Endodermal cell (in vitro differentiated cells): ENCODE results near the gene G6PD. TPM values are rescaled to one million over a fixed set of nuclear protein-coding genes. Genes with fewer than 3 reads are reported as not detected.

Experiments used
- DNase-seq: peaks from one replicate; pipeline ENCODE4 v3.0.0-alpha.2; 2017
- H3K27ac ChIP-seq: 2 replicates; pipeline ENCODE4 v1.5.1; 2013; ENCODE audit warnings: mild to moderate bottlenecking, low read depth, low read length, moderate library complexity
- H3K27me3 ChIP-seq: 2 replicates; pipeline ENCODE4 v1.6.1; 2013; ENCODE audit warnings: mild to moderate bottlenecking, low read length, moderate library complexity; ENCODE audit not compliant: insufficient read depth, control insufficient read depth, poor library complexity, severe bottlenecking
- H3K36me3 ChIP-seq: 2 replicates; pipeline ENCODE4 v1.7.0; 2013; ENCODE audit warnings: mild to moderate bottlenecking, low read length, moderate library complexity; ENCODE audit not compliant: control insufficient read depth, insufficient read depth
- H3K4me1 ChIP-seq: one replicate; pipeline ENCODE4 v1.7.0; 2013; ENCODE audit warnings: low read length; ENCODE audit not compliant: control insufficient read depth, insufficient read depth
- H3K4me3 ChIP-seq: 2 replicates; pipeline ENCODE4 v1.5.1; 2013; ENCODE audit warnings: mild to moderate bottlenecking, low read length, moderate library complexity
- H3K9ac ChIP-seq: 2 replicates; pipeline ENCODE4 v1.6.1; 2013; ENCODE audit warnings: mild to moderate bottlenecking, low read length, moderate library complexity; ENCODE audit not compliant: poor library complexity, severe bottlenecking; ENCODE audit errors: extremely low read depth
- H3K9me3 ChIP-seq: 2 replicates; pipeline ENCODE4 v1.6.1; 2013; ENCODE audit warnings: mild to moderate bottlenecking, low read length, moderate library complexity; ENCODE audit not compliant: control insufficient read depth
- H3K27ac Mint-ChIP-seq: 2 replicates; pipeline ENCODE4 v1.8.0; 2020; ENCODE audit warnings: mixed read lengths
- H3K27me3 Mint-ChIP-seq: 2 replicates; pipeline ENCODE4 v1.8.0; 2021; ENCODE audit warnings: mild to moderate bottlenecking, mixed read lengths; ENCODE audit not compliant: insufficient read depth
- H3K36me3 Mint-ChIP-seq: 2 replicates; pipeline ENCODE4 v1.8.0; 2020; ENCODE audit warnings: low read depth, mixed read lengths
- H3K4me1 Mint-ChIP-seq: 2 replicates; pipeline ENCODE4 v1.8.0; 2020; ENCODE audit warnings: mixed read lengths
- H3K4me3 Mint-ChIP-seq: 2 replicates; pipeline ENCODE4 v1.8.0; 2020; ENCODE audit warnings: mild to moderate bottlenecking, moderate library complexity, mixed read lengths
- H3K9me3 Mint-ChIP-seq: 2 replicates; pipeline ENCODE4 v1.8.0; 2020; ENCODE audit warnings: mild to moderate bottlenecking, mixed read lengths
- WGBS, 2 experiments: methylation state at CpG; one replicate each; pipeline versions ENCODE4 v1.1.5 to v1.1.7; 2013; ENCODE audit warnings: missing lambda C conversion rate in 2 of 2, mixed read lengths in 1 of 2; ENCODE audit not compliant: insufficient coverage in 1 of 2, insufficient read length in 1 of 2; 5-methylcytosine and 5-hydroxymethylcytosine counted together
- long read RNA-seq, 4 experiments: library from polyadenylated mRNA in 2 of 4; library from RNA in 1 of 4; library from capped mRNA in 1 of 4; stranded (forward) in 3 of 4; unstranded in 1 of 4; transcript quantifications; one replicate each; pipeline ENCODE4 v2.0.0, GENCODE V29; 2020 to 2021; ENCODE audit warnings: inconsistent platforms in 1 of 4
- polyA plus RNA-seq, 2 experiments: library from polyadenylated mRNA; stranded (reverse); fragments of 50-300 nt; gene quantifications; one replicate each; pipeline ENCODE4 v1.2.3, GENCODE V29; 2013
- total RNA-seq, 2 donors: library from RNA; stranded (reverse); fragmentation: NEBNext Ultra II Directional in 1 of 2; extraction: Animal tissue kit (Norgen Biotek cat#: 25700) in 1 of 2; gene quantifications; 2 replicates in 1 of 2; 3 replicates in 1 of 2; pipeline ENCODE4 v1.2.1, GENCODE V29; 2021
- TF ChIP-seq, protein P1 (sequence below): fragments of 200-600 bp; sonication (generic); conservative IDR thresholded peaks from 2 replicates; pipeline ENCODE4 v1.5.0; 2021; ENCODE audit warnings: antibody characterized with exemption, mild to moderate bottlenecking

The G6PD gene
- total RNA-seq: 10 to 100 TPM; 71.7 to 81.4 TPM
- 69.5 TPM for polyA plus RNA-seq (2013, experiment 1 of 2)
- 64.0 TPM for polyA plus RNA-seq (2013, experiment 2 of 2)
- long read RNA-seq, experiment 1, transcript G6PD-211 (13 exons, 2,632 nt): major isoform, 5 of 36 reads
- long read RNA-seq, experiment 1, transcript G6PD-203 (13 exons, 1,661 nt): major isoform, 5 of 36 reads
- long read RNA-seq, experiment 1, partial matches to known transcripts: 17 of 36 reads
- long read RNA-seq, experiment 1, other reads (novel, unspliced or antisense): 9 of 36 reads
- long read RNA-seq, experiment 2, transcript G6PD-211 (13 exons, 2,632 nt): major isoform, 11 of 18 reads
- long read RNA-seq, experiment 2, partial matches to known transcripts: 2 of 18 reads
- long read RNA-seq, experiment 2, other reads (novel, unspliced or antisense): 4 of 18 reads
- long read RNA-seq, experiment 3, transcript G6PD-203 (13 exons, 1,661 nt): minor isoform, 20 of 93 reads
- long read RNA-seq, experiment 3, transcript G6PD-211 (13 exons, 2,632 nt): major isoform, 58 of 93 reads
- long read RNA-seq, experiment 3, partial matches to known transcripts: 1 of 93 reads
- long read RNA-seq, experiment 3, other reads (novel, unspliced or antisense): 14 of 93 reads
- long read RNA-seq, experiment 4, transcript G6PD-211 (13 exons, 2,632 nt): major isoform, 11 of 13 reads
- long read RNA-seq, experiment 4, partial matches to known transcripts: 0 of 13 reads
- long read RNA-seq, experiment 4, other reads (novel, unspliced or antisense): 2 of 13 reads

DNA sequence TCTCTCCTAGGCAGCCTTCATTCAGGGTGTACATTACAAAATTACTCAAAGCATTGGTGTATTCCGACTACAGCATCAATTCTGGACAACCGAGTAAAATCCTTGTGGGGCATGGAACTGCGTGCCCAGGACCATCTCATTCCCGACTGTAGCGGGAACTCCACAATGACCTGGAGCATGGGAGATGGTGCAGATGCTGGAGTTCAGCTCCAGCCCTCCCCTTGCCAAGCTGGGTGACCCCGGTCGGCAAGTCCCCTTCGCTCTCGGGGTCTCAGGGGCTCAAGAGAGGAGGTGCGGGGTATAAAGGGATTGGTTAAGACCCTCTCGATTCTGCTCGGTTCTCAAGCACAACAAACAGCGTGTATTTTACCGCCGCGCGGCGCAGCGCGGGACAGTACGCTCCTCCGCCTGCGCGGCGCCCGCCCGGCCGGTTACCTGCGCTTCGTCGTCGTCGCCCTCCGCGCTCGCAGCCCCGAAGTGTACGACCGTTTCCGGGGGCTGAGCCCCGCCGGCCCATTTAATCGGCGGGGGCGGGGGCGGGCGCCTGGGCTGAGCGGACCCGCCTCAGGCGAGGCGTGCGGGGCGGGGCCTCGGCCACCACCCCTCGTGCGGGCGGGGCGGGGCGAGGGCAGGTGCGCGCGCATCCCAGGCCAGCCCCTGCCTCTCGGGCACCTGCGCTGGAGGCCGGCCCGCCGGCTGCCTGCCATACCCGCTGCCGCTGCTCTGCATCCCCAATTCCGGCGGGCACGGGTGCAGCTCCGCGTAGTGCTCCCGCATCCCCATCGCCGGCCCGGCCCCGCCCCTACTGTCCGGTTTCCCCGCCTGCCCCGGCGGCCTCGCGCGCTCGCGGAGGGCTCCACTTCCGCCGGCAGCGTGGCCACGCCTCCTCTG is at the start of gene G6PD:
Gene G6PD, minus strand, starts transcription at position 493 of the 891 bp plus-strand sequence. CDS start 691 bp downstream, outside the sequence.
- Mint-ChIP-seq H3K4me1 (peaks cover 7% of the 10 kb centered on the region), H3K36me3 (peaks cover 22% of the 10 kb centered on the region), H3K27me3 (no peaks in the 10 kb centered on the region), H3K9me3 (peaks cover 58% of the 10 kb centered on the region), H3K4me3 (peak within 1 kb of the TSS; percentile 85), H3K27ac (peak within 1 kb of the TSS; percentile 96)
- peak; percentile 91 for DNase-seq
- no peaks in the 10 kb centered on the region for H3K9me3 ChIP-seq
- 0% methylated on average over 8 to 92 of the region's 92 CpGs for WGBS, 2 experiments
- H3K27ac ChIP-seq: peak within 1 kb of the TSS; percentile 78
- H3K27me3 ChIP-seq: no peaks in the 10 kb centered on the region
- TF ChIP-seq, protein P1, sequence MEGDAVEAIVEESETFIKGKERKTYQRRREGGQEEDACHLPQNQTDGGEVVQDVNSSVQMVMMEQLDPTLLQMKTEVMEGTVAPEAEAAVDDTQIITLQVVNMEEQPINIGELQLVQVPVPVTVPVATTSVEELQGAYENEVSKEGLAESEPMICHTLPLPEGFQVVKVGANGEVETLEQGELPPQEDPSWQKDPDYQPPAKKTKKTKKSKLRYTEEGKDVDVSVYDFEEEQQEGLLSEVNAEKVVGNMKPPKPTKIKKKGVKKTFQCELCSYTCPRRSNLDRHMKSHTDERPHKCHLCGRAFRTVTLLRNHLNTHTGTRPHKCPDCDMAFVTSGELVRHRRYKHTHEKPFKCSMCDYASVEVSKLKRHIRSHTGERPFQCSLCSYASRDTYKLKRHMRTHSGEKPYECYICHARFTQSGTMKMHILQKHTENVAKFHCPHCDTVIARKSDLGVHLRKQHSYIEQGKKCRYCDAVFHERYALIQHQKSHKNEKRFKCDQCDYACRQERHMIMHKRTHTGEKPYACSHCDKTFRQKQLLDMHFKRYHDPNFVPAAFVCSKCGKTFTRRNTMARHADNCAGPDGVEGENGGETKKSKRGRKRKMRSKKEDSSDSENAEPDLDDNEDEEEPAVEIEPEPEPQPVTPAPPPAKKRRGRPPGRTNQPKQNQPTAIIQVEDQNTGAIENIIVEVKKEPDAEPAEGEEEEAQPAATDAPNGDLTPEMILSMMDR: no peak
- H3K36me3 ChIP-seq: peaks cover 13% of the 10 kb centered on the region
- peak within 1 kb of the TSS; percentile 71 for H3K9ac ChIP-seq
- peak within 1 kb of the TSS; percentile 97 for H3K4me3 ChIP-seq
- no peaks in the 10 kb centered on the region for H3K4me1 ChIP-seq

DNA sequence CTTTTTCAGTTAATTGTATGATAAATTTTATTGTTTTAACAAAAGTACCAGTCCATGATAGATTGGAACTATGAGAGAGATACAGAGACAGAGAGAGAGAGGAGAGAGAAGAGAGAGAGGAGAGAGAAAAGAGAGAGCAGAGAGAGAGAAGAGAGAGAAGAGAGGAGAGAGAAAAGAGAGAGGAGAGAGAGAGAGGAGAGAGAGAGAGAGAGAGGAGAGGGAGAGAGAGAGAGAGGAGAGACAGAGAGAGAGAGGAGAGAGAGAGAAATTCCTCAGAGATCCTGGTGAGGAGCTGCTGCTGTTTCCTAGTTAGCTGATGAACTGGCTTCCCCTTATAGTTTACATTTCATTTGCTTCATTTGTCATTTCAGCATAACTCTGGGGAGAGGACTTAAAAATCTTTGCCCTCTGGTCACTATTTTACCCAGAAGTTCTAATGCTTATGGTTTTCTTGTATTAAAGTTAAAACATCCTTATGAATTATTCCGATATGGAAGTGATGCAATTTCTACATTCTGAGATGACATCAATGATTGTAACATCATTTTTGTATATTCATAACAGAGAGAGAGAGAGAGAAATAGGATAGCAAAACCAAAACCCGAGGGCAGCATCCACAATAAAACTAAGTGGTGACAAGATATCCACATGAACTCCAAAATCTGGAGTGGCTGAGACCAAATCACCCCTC is 49.1 kb upstream of the G6PD start:
- Histone ChIP-seq H3K9ac (no peak overlapping the region), H3K27ac (no peak overlapping the region), H3K9me3 (peaks cover 12% of the 10 kb centered on the region), H3K4me3 (no peak overlapping the region), H3K36me3 (no peaks in the 10 kb centered on the region), H3K4me1 (no peaks in the 10 kb centered on the region), H3K27me3 (no peaks in the 10 kb centered on the region)
- Mint-ChIP-seq H3K27me3 (peaks cover 25% of the 10 kb centered on the region), H3K4me3 (no peak overlapping the region), H3K27ac (no peak overlapping the region), H3K4me1 (no peaks in the 10 kb centered on the region), H3K36me3 (no peaks in the 10 kb centered on the region), H3K9me3 (peaks cover 84% of the 10 kb centered on the region)
- TF ChIP-seq, protein P1: no peak
- 75% methylated on average over 1 of the region's 2 CpGs; no CpG with 5 or more reads in 1 of the 2 experiments for WGBS, 2 experiments
- DNase-seq: no peak
